ENCODE results near the gene GNB5. TPM values are rescaled to one million over a fixed set of nuclear protein-coding genes. Genes with fewer than 3 reads are reported as not detected.

Gene GNB5
- total RNA-seq, 1 experiment from 2014 or later = 26.0 TPM

- TF ChIP-seq CTCF (conservative IDR thresholded peaks at IDR 0.05) (no peak), EZH2 (IDR thresholded peaks at IDR 0.05; ENCODE audit: low read depth) (no peak)
- intact Hi-C loops (cut with micrococcal nuclease; ENCODE audit: unreplicated experiment) = no loop called here
- Histone ChIP-seq H3K36me3 (ENCODE audit: low read depth) (no peaks in the 10 kb centered on the region), H4K20me1 (ENCODE audit: insufficient read depth) (no peaks in the 10 kb centered on the region), H2AFZ (peak overlapping the region; percentile 57; the same call in 1 of the 2 replicates), H3K4me3 (no peak overlapping the region), H3K9me3 (ENCODE audit: insufficient read depth, low read depth) (no peaks in the 10 kb centered on the region), H3F3A (ENCODE audit: insufficient read depth, low read depth) (peaks cover 9% of the 10 kb centered on the region; the same call in 1 of the 2 replicates), H3K4me2 (peak overlapping the region; percentile 40), H3K79me2 (ENCODE audit: low read depth) (no peaks in the 10 kb centered on the region), H3K27me3 (ENCODE audit: insufficient read depth, low read depth) (no peaks in the 10 kb centered on the region), H3K27ac (peak overlapping the region; percentile 47), H3K9me2 (ENCODE audit: insufficient read depth) (no peaks in the 10 kb centered on the region), H3K4me1 (replicated peaks; ENCODE audit: insufficient read depth) (peaks cover 17% of the 10 kb centered on the region)
- CTCF ChIA-PET = no interaction called here
- no TSS peak for BruUV-seq (replicated peaks)
- POLR2A ChIA-PET (ENCODE audit: unreplicated experiment) = interaction anchor here (0.7 kb wide), 1 partner anchor 138 kb away, joined by 3 read pairs; no protein-coding TSS in a partner anchor
- DNase-seq = peak; percentile 9 to 55
Observed at GRCh38 chr15:52124270-52124880, 66.8 kb downstream of the GNB5 start.

- Histone ChIP-seq H3K4me3 (no peak overlapping the region), H3F3A (ENCODE audit: insufficient read depth, low read depth) (peaks cover 9% of the 10 kb centered on the region; the same call in 1 of the 2 replicates), H3K27ac (no peak overlapping the region), H3K36me3 (ENCODE audit: low read depth) (no peaks in the 10 kb centered on the region), H4K20me1 (ENCODE audit: insufficient read depth) (no peaks in the 10 kb centered on the region), H3K4me1 (replicated peaks; ENCODE audit: insufficient read depth) (peaks cover 17% of the 10 kb centered on the region), H2AFZ (no peak overlapping the region), H3K27me3 (ENCODE audit: insufficient read depth, low read depth) (no peaks in the 10 kb centered on the region), H3K9me2 (ENCODE audit: insufficient read depth) (no peaks in the 10 kb centered on the region), H3K9me3 (ENCODE audit: insufficient read depth, low read depth) (no peaks in the 10 kb centered on the region), H3K79me2 (ENCODE audit: low read depth) (no peaks in the 10 kb centered on the region), H3K4me2 (no peak overlapping the region)
- intact Hi-C loops (cut with micrococcal nuclease; ENCODE audit: unreplicated experiment) = no loop called here
- DNase-seq = no peak
- CTCF ChIA-PET = no interaction called here
- BruUV-seq (replicated peaks) = no TSS peak
- POLR2A ChIA-PET (ENCODE audit: unreplicated experiment) = no interaction called here
- TF ChIP-seq EZH2 (IDR thresholded peaks at IDR 0.05; ENCODE audit: low read depth) (no peak), CTCF (conservative IDR thresholded peaks at IDR 0.05) (no peak)
Observed at GRCh38 chr15:52121896-52122295, 69.3 kb downstream of the GNB5 start.

GRCh38 chr15:52121006-52121405 lies 70.2 kb downstream of the GNB5 start:
- no peak for DNase-seq
- no peaks in the 10 kb centered on the region for H3K79me2 ChIP-seq (ENCODE audit: low read depth)
- H3K9me2 ChIP-seq (ENCODE audit: insufficient read depth) = no peaks in the 10 kb centered on the region
- no peak overlapping the region for H3K4me2 ChIP-seq
- no peaks in the 10 kb centered on the region for H3K36me3 ChIP-seq (ENCODE audit: low read depth)
- peaks cover 9% of the 10 kb centered on the region; the same call in 1 of the 2 replicates for H3F3A ChIP-seq (ENCODE audit: insufficient read depth, low read depth)
- intact Hi-C loops (cut with micrococcal nuclease; ENCODE audit: unreplicated experiment) = no loop called here
- H3K27ac ChIP-seq = no peak overlapping the region
- H3K27me3 ChIP-seq (ENCODE audit: insufficient read depth, low read depth) = no peaks in the 10 kb centered on the region
- H4K20me1 ChIP-seq (ENCODE audit: insufficient read depth) = no peaks in the 10 kb centered on the region
- no peaks in the 10 kb centered on the region for H3K9me3 ChIP-seq (ENCODE audit: insufficient read depth, low read depth)
- H3K4me1 ChIP-seq (replicated peaks; ENCODE audit: insufficient read depth) = peaks cover 17% of the 10 kb centered on the region
- CTCF ChIA-PET = no interaction called here
- no peak for TF ChIP-seq CTCF (conservative IDR thresholded peaks at IDR 0.05)
- no peak for TF ChIP-seq EZH2 (IDR thresholded peaks at IDR 0.05; ENCODE audit: low read depth)
- H2AFZ ChIP-seq = no peak overlapping the region
- BruUV-seq (replicated peaks) = no TSS peak
- no peak overlapping the region for H3K4me3 ChIP-seq
- POLR2A ChIA-PET (ENCODE audit: unreplicated experiment) = no interaction called here
